ENCODE measurements around the gene CAPZB. TPM values are rescaled to one million over a fixed set of nuclear protein-coding genes. Genes with fewer than 3 reads are reported as not detected.

CAPZB gene
- total and polyA plus RNA-seq, 7 experiments from 2014 or later: 216 to 559 (median 327) TPM

GRCh38 chr1:19359357-19359756 is 126.0 kb downstream of the CAPZB start:
- no peaks in the 10 kb centered on the region for H3K27me3 ChIP-seq (ENCODE audit: control insufficient read depth in 2 of 2, insufficient read depth in 2 of 2, low read length in 2 of 2)
- no peak overlapping the region for H3K27ac ChIP-seq (ENCODE audit: low read depth, low read length)
- peaks cover 17 to 50% (median 19%) of the 10 kb centered on the region in 3 experiments for H3K36me3 ChIP-seq (ENCODE audit: control insufficient read depth in 2 of 3, insufficient read depth in 3 of 3, low read length in 3 of 3)
- Mint-ChIP-seq H3K27me3 (no peaks in the 10 kb centered on the region), H3K36me3 (peaks cover 0 to 24% (median 6%) of the 10 kb centered on the region in 5 donors), H3K4me3 (peak overlapping the region in 2 of 10 donors; percentile 9 to 67), H3K4me1 (peaks cover 19 to 52% (median 44%) of the 10 kb centered on the region in 7 donors), H3K9me3 (no peaks in the 10 kb centered on the region), H3K27ac (peak overlapping the region in 8 of 9 donors; percentile 9 to 89 (median 80))
- ChIA-PET POLR2A (no interaction called here), CTCF (interaction anchor here (1.0 kb wide), 1 partner anchor 12 kb away, joined by 8 read pairs; no protein-coding TSS in a partner anchor)
- no peak for DNase-seq
- no peaks in the 10 kb centered on the region for H3K9me3 ChIP-seq (ENCODE audit: control insufficient read depth in 2 of 3, low read length in 3 of 3)
- no peak overlapping the region for H3K4me3 ChIP-seq (ENCODE audit: low read length)
- no peak for ATAC-seq
- H3K4me1 ChIP-seq (ENCODE audit: control insufficient read depth in 2 of 2, insufficient read depth in 2 of 2, low read length in 2 of 2): peaks cover 0 to 24% of the 10 kb centered on the region in 2 donors
- intact Hi-C loops (cut with micrococcal nuclease): no loop called here

- no peak overlapping the region for H3K4me3 ChIP-seq (ENCODE audit: low read length)
- no peak for DNase-seq
- no peaks in the 10 kb centered on the region for H3K27me3 ChIP-seq (ENCODE audit: control insufficient read depth in 2 of 2, insufficient read depth in 2 of 2, low read length in 2 of 2)
- ATAC-seq: no peak
- POLR2A ChIA-PET: no interaction called here
- no peaks in the 10 kb centered on the region for H3K9me3 ChIP-seq (ENCODE audit: control insufficient read depth in 2 of 3, low read length in 3 of 3)
- CTCF ChIA-PET: interaction anchor here (1.0 kb wide), 1 partner anchor 11 kb away, joined by 8 read pairs; no protein-coding TSS in a partner anchor
- H3K4me3 Mint-ChIP-seq: no peak overlapping the region
- peaks cover 0 to 24% of the 10 kb centered on the region in 2 donors for H3K4me1 ChIP-seq (ENCODE audit: control insufficient read depth in 2 of 2, insufficient read depth in 2 of 2, low read length in 2 of 2)
- no peaks in the 10 kb centered on the region for H3K9me3 Mint-ChIP-seq
- H3K36me3 ChIP-seq (ENCODE audit: control insufficient read depth in 2 of 3, insufficient read depth in 3 of 3, low read length in 3 of 3): peaks cover 22 to 52% (median 24%) of the 10 kb centered on the region in 3 experiments
- H3K36me3 Mint-ChIP-seq: peaks cover 0 to 27% (median 9%) of the 10 kb centered on the region in 5 donors
- H3K27me3 Mint-ChIP-seq: no peaks in the 10 kb centered on the region
- H3K27ac Mint-ChIP-seq: peak overlapping the region in 1 of 9 donors; percentile 84
- H3K27ac ChIP-seq (ENCODE audit: low read depth, low read length): no peak overlapping the region
- peaks cover 19 to 48% (median 40%) of the 10 kb centered on the region in 7 donors for H3K4me1 Mint-ChIP-seq
- intact Hi-C loops (cut with micrococcal nuclease): no loop called here
Measured at GRCh38 chr1:19358710-19359109, 126.6 kb downstream of the CAPZB start.

- Mint-ChIP-seq H3K4me3 (no peak overlapping the region), H3K27me3 (no peaks in the 10 kb centered on the region), H3K9me3 (no peaks in the 10 kb centered on the region), H3K4me1 (peaks cover 18 to 35% (median 29%) of the 10 kb centered on the region in 7 donors), H3K36me3 (peaks cover 3 to 33% (median 11%) of the 10 kb centered on the region in 5 donors), H3K27ac (peak overlapping the region in 6 of 9 donors; percentile 50 to 82 (median 63))
- no peak overlapping the region for H3K27ac ChIP-seq (ENCODE audit: low read depth, low read length)
- H3K36me3 ChIP-seq (ENCODE audit: control insufficient read depth in 2 of 3, insufficient read depth in 3 of 3, low read length in 3 of 3): peaks cover 22 to 59% (median 32%) of the 10 kb centered on the region in 3 experiments
- no peak for DNase-seq
- H3K27me3 ChIP-seq (ENCODE audit: control insufficient read depth in 2 of 2, insufficient read depth in 2 of 2, low read length in 2 of 2): no peaks in the 10 kb centered on the region
- ATAC-seq: no peak
- peaks cover 0 to 24% of the 10 kb centered on the region in 2 donors for H3K4me1 ChIP-seq (ENCODE audit: control insufficient read depth in 2 of 2, insufficient read depth in 2 of 2, low read length in 2 of 2)
- H3K4me3 ChIP-seq (ENCODE audit: low read length): no peak overlapping the region
- POLR2A ChIA-PET: no interaction called here
- intact Hi-C loops (cut with micrococcal nuclease): no loop called here
- no peaks in the 10 kb centered on the region for H3K9me3 ChIP-seq (ENCODE audit: control insufficient read depth in 2 of 3, low read length in 3 of 3)
- CTCF ChIA-PET: no interaction called here
Measured at GRCh38 chr1:19357299-19357986, 127.9 kb downstream of the CAPZB start.

GRCh38 chr1:19356266-19356665 is 129.1 kb downstream of the CAPZB start:
- intact Hi-C loops (cut with micrococcal nuclease): no loop called here
- H3K27me3 ChIP-seq (ENCODE audit: control insufficient read depth in 2 of 2, insufficient read depth in 2 of 2, low read length in 2 of 2): no peaks in the 10 kb centered on the region
- Mint-ChIP-seq H3K27ac (peak overlapping the region in 1 of 9 donors; percentile 64), H3K36me3 (peaks cover 5 to 37% (median 14%) of the 10 kb centered on the region in 5 donors), H3K27me3 (no peaks in the 10 kb centered on the region), H3K9me3 (no peaks in the 10 kb centered on the region), H3K4me1 (peaks cover 17 to 25% (median 19%) of the 10 kb centered on the region in 7 donors), H3K4me3 (no peak overlapping the region)
- DNase-seq: no peak
- H3K9me3 ChIP-seq (ENCODE audit: control insufficient read depth in 2 of 3, low read length in 3 of 3): no peaks in the 10 kb centered on the region
- no peak for ATAC-seq
- ChIA-PET CTCF (interaction anchor here (0.6 kb wide), 1 partner anchor 261 kb away, joined by 3 read pairs; no protein-coding TSS in a partner anchor), POLR2A (no interaction called here)
- no peak overlapping the region for H3K27ac ChIP-seq (ENCODE audit: low read depth, low read length)
- H3K4me3 ChIP-seq (ENCODE audit: low read length): no peak overlapping the region
- peaks cover 22 to 71% (median 34%) of the 10 kb centered on the region in 3 experiments for H3K36me3 ChIP-seq (ENCODE audit: control insufficient read depth in 2 of 3, insufficient read depth in 3 of 3, low read length in 3 of 3)
- H3K4me1 ChIP-seq (ENCODE audit: control insufficient read depth in 2 of 2, insufficient read depth in 2 of 2, low read length in 2 of 2): peaks cover 0 to 21% of the 10 kb centered on the region in 2 donors

- no peaks in the 10 kb centered on the region for H3K9me3 ChIP-seq (ENCODE audit: control insufficient read depth in 2 of 3, low read length in 3 of 3)
- POLR2A ChIA-PET: no interaction called here
- Mint-ChIP-seq H3K9me3 (no peaks in the 10 kb centered on the region), H3K4me3 (no peak overlapping the region), H3K36me3 (peaks cover 5 to 44% (median 14%) of the 10 kb centered on the region in 5 donors), H3K27ac (peak overlapping the region in 7 of 9 donors; percentile 7 to 64 (median 51)), H3K4me1 (peaks cover 0 to 8% (median 4%) of the 10 kb centered on the region in 7 donors), H3K27me3 (no peaks in the 10 kb centered on the region)
- H3K4me1 ChIP-seq (ENCODE audit: control insufficient read depth in 2 of 2, insufficient read depth in 2 of 2, low read length in 2 of 2): peaks cover 0 to 4% of the 10 kb centered on the region in 2 donors
- DNase-seq (no peak), ATAC-seq (no peak)
- no peaks in the 10 kb centered on the region for H3K27me3 ChIP-seq (ENCODE audit: control insufficient read depth in 2 of 2, insufficient read depth in 2 of 2, low read length in 2 of 2)
- no peak overlapping the region for H3K27ac ChIP-seq (ENCODE audit: low read depth, low read length)
- intact Hi-C loops (cut with micrococcal nuclease): no loop called here
- peaks cover 22 to 83% (median 41%) of the 10 kb centered on the region in 3 experiments for H3K36me3 ChIP-seq (ENCODE audit: control insufficient read depth in 2 of 3, insufficient read depth in 3 of 3, low read length in 3 of 3)
- no peak overlapping the region for H3K4me3 ChIP-seq (ENCODE audit: low read length)
- CTCF ChIA-PET: no interaction called here
Measured at GRCh38 chr1:19354531-19354981, 130.8 kb downstream of the CAPZB start.

- no peaks in the 10 kb centered on the region for H3K4me1 ChIP-seq (ENCODE audit: control insufficient read depth in 2 of 2, insufficient read depth in 2 of 2, low read length in 2 of 2)
- Mint-ChIP-seq H3K27me3 (no peaks in the 10 kb centered on the region), H3K36me3 (peaks cover 5 to 48% (median 14%) of the 10 kb centered on the region in 5 donors), H3K4me3 (no peak overlapping the region), H3K27ac (peak overlapping the region in 3 of 9 donors; percentile 32 to 75 (median 45)), H3K9me3 (no peaks in the 10 kb centered on the region), H3K4me1 (peaks cover 0 to 6% (median 0%) of the 10 kb centered on the region in 7 donors)
- DNase-seq (no peak), ATAC-seq (no peak)
- ChIA-PET POLR2A (no interaction called here), CTCF (no interaction called here)
- H3K27me3 ChIP-seq (ENCODE audit: control insufficient read depth in 2 of 2, insufficient read depth in 2 of 2, low read length in 2 of 2): no peaks in the 10 kb centered on the region
- H3K4me3 ChIP-seq (ENCODE audit: low read length): no peak overlapping the region
- no peaks in the 10 kb centered on the region for H3K9me3 ChIP-seq (ENCODE audit: control insufficient read depth in 2 of 3, low read length in 3 of 3)
- intact Hi-C loops (cut with micrococcal nuclease): no loop called here
- peaks cover 22 to 92% (median 41%) of the 10 kb centered on the region in 3 experiments for H3K36me3 ChIP-seq (ENCODE audit: control insufficient read depth in 2 of 3, insufficient read depth in 3 of 3, low read length in 3 of 3)
- H3K27ac ChIP-seq (ENCODE audit: low read depth, low read length): no peak overlapping the region
Measured at GRCh38 chr1:19353596-19353995, 131.7 kb downstream of the CAPZB start.

Measured in naive thymus-derived CD4-positive, alpha-beta T cell (primary cell).